Tibial nerve (tissue), 4 donors: ENCODE measurements around the gene LMBR1.

Source experiments
- EP300 ChIP-seq, 2 donors: sonication (generic); formaldehyde crosslinking; IDR thresholded peaks; one replicate each; pipeline ENCODE4 v1.6.1; 2017; ENCODE audit warnings: antibody characterized with exemption in 2 of 2, mild to moderate bottlenecking in 1 of 2
- POLR2A ChIP-seq, 2 donors: fragments of 450-650 bp; IDR thresholded peaks; one replicate each; pipeline ENCODE4 v1.6.1; 2017; ENCODE audit warnings: antibody characterized with exemption in 2 of 2, mild to moderate bottlenecking in 2 of 2, moderate library complexity in 2 of 2
- TF ChIP-seq, protein P1 (sequence below), 5 experiments: fragments of 200-600 bp in 3 of 5; fragments of 450-650 bp in 2 of 5; sonication (generic) in 3 of 5; IDR thresholded peaks; one replicate each; pipeline ENCODE4 v1.5.1; 2016 to 2019; ENCODE audit warnings: antibody characterized with exemption in 5 of 5, mild to moderate bottlenecking in 3 of 5, moderate library complexity in 2 of 5

DNA sequence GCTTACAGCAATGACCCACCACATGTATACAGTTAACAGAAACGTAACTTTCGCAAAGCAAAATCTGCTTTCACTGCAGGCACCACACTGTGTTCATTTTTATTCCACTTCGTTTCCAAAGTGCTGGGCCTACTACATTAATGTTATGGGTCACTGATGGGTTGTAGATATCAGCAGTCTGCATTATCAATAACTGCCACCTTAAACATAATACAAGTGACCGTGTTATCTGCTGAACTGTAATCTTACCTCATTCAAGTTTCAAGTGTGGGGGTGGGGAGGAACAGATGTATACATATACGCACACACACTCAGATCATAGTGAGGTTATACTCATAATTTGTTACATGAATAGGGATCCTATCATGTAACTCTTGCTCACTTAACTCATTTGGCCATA lies 231.3 kb downstream of the LMBR1 start:
- TF ChIP-seq, protein P1, sequence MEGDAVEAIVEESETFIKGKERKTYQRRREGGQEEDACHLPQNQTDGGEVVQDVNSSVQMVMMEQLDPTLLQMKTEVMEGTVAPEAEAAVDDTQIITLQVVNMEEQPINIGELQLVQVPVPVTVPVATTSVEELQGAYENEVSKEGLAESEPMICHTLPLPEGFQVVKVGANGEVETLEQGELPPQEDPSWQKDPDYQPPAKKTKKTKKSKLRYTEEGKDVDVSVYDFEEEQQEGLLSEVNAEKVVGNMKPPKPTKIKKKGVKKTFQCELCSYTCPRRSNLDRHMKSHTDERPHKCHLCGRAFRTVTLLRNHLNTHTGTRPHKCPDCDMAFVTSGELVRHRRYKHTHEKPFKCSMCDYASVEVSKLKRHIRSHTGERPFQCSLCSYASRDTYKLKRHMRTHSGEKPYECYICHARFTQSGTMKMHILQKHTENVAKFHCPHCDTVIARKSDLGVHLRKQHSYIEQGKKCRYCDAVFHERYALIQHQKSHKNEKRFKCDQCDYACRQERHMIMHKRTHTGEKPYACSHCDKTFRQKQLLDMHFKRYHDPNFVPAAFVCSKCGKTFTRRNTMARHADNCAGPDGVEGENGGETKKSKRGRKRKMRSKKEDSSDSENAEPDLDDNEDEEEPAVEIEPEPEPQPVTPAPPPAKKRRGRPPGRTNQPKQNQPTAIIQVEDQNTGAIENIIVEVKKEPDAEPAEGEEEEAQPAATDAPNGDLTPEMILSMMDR (IDR thresholded peaks at IDR 0.05) = no peak
- TF ChIP-seq POLR2A (IDR thresholded peaks at IDR 0.05) (no peak), EP300 (IDR thresholded peaks at IDR 0.05) (no peak)
